ENCODE data around the gene CCDC195.
"Not testable (repeated sequence)": the region's sequence is repeated elsewhere in the genome, so short reads cannot be mapped to it uniquely, and the experiment has no call there.

CCDC195 gene

GRCh38 chr2:224668123-224668909 is 47.8 kb downstream of the CCDC195 start:
- H3K36me3 Mint-ChIP-seq (ENCODE audit: low read depth): peaks cover 2% of the 10 kb centered on the region
- peaks cover 2% of the 10 kb centered on the region for H3K27me3 Mint-ChIP-seq
- no peak overlapping the region for H3K27ac Mint-ChIP-seq
- H3K4me1 Mint-ChIP-seq (ENCODE audit: low read depth): peaks cover 2% of the 10 kb centered on the region
- no peak overlapping the region for H3K4me3 Mint-ChIP-seq
- H3K9me3 Mint-ChIP-seq: peaks cover 2% of the 10 kb centered on the region
- no peak for DNase-seq

GRCh38 chr2:224666951-224667553 is 49.1 kb downstream of the CCDC195 start:
- Mint-ChIP-seq H3K27me3 (peaks cover 9% of the 10 kb centered on the region), H3K4me3 (no peak overlapping the region), H3K4me1 (ENCODE audit: low read depth) (peaks cover 2% of the 10 kb centered on the region), H3K9me3 (peaks cover 7% of the 10 kb centered on the region), H3K36me3 (ENCODE audit: low read depth) (peaks cover 2% of the 10 kb centered on the region), H3K27ac (no peak overlapping the region)
- DNase-seq: no peak

- H3K4me1 Mint-ChIP-seq (ENCODE audit: low read depth); H3K4me3 Mint-ChIP-seq; H3K9me3 Mint-ChIP-seq; H3K27ac Mint-ChIP-seq; H3K36me3 Mint-ChIP-seq (ENCODE audit: low read depth); DNase-seq: not testable (repeated sequence)
- H3K27me3 Mint-ChIP-seq: peaks cover 15% of the 10 kb centered on the region
These were observed 52.8 kb downstream of the CCDC195 start for GRCh38 chr2:224663322-224663721.

- not testable (repeated sequence) for DNase-seq; H3K27ac Mint-ChIP-seq; H3K36me3 Mint-ChIP-seq (ENCODE audit: low read depth); H3K9me3 Mint-ChIP-seq; H3K4me3 Mint-ChIP-seq; H3K4me1 Mint-ChIP-seq (ENCODE audit: low read depth)
- H3K27me3 Mint-ChIP-seq: peaks cover 15% of the 10 kb centered on the region
These were observed 54.5 kb downstream of the CCDC195 start for GRCh38 chr2:224661708-224662107.

GRCh38 chr2:224659714-224660113 is 56.5 kb downstream of the CCDC195 start:
- Mint-ChIP-seq H3K36me3 (ENCODE audit: low read depth) (peaks cover 2% of the 10 kb centered on the region), H3K4me1 (ENCODE audit: low read depth) (no peaks in the 10 kb centered on the region), H3K4me3 (no peak overlapping the region), H3K27ac (no peak overlapping the region), H3K27me3 (peaks cover 15% of the 10 kb centered on the region), H3K9me3 (peaks cover 11% of the 10 kb centered on the region)
- no peak for DNase-seq

- Mint-ChIP-seq H3K9me3 (peaks cover 11% of the 10 kb centered on the region), H3K36me3 (ENCODE audit: low read depth) (peaks cover 2% of the 10 kb centered on the region), H3K27me3 (peaks cover 15% of the 10 kb centered on the region), H3K4me1 (ENCODE audit: low read depth) (no peaks in the 10 kb centered on the region), H3K4me3 (no peak overlapping the region), H3K27ac (no peak overlapping the region)
- DNase-seq: no peak
These were observed 57.3 kb downstream of the CCDC195 start for GRCh38 chr2:224658780-224659405.

GRCh38 chr2:224657349-224657748 is 58.8 kb downstream of the CCDC195 start:
- Mint-ChIP-seq H3K27me3 (peaks cover 9% of the 10 kb centered on the region), H3K27ac (no peak overlapping the region), H3K4me1 (ENCODE audit: low read depth) (no peaks in the 10 kb centered on the region), H3K4me3 (no peak overlapping the region), H3K36me3 (ENCODE audit: low read depth) (no peaks in the 10 kb centered on the region), H3K9me3 (peaks cover 4% of the 10 kb centered on the region)
- DNase-seq: no peak

- Mint-ChIP-seq H3K36me3 (ENCODE audit: low read depth) (no peaks in the 10 kb centered on the region), H3K4me3 (no peak overlapping the region), H3K27ac (no peak overlapping the region), H3K27me3 (no peaks in the 10 kb centered on the region), H3K4me1 (ENCODE audit: low read depth) (peaks cover 4% of the 10 kb centered on the region), H3K9me3 (peaks cover 4% of the 10 kb centered on the region)
- no peak for DNase-seq
These were observed 61.1 kb downstream of the CCDC195 start for GRCh38 chr2:224655006-224655537.

All from activated T-cell treated with anti-CD3 and anti-CD28 coated beads, Interleukin-2, amount 50 U/mL, for 24 hours (primary cell).